K562 (cell line): Measurements from ENCODE around the gene FGF11. TPM values are rescaled to one million over a fixed set of nuclear protein-coding genes. Genes with fewer than 3 reads are reported as not detected.

ENCODE experiments used
- ARID1B ChIP-seq: fragments of 450-650 bp; IDR thresholded peaks from 2 replicates; pipeline ENCODE4 v1.6.1; 2016; ENCODE audit warnings: antibody characterized with exemption, mild to moderate bottlenecking, inconsistent platforms
- ATF4 ChIP-seq: fragments of 450-650 bp; formaldehyde crosslinking; IDR thresholded peaks from 2 replicates; pipeline ENCODE4 v1.4.0; 2022; ENCODE audit warnings: mild to moderate bottlenecking, moderate library complexity
- CAMTA2 ChIP-seq: fragments of 250-450 bp; sonication (Bioruptor Pico); conservative IDR thresholded peaks from 2 replicates; pipeline ENCODE4 v1.5.1; 2022
- CBFA2T3 ChIP-seq: fragments of 450-650 bp; IDR thresholded peaks from 2 replicates; pipeline ENCODE4 v1.6.1; 2017
- FIP1L1 ChIP-seq: fragments of 200-400 bp; formaldehyde crosslinking; IDR thresholded peaks from 2 replicates; pipeline ENCODE4 v1.6.1; 2018; ENCODE audit warnings: mild to moderate bottlenecking, low read depth, low read length; ENCODE audit not compliant: poor library complexity, severe bottlenecking
- MGA ChIP-seq: fragments of 450-650 bp; IDR thresholded peaks from 2 replicates; pipeline ENCODE4 v1.6.1; 2016; ENCODE audit warnings: mild to moderate bottlenecking, moderate library complexity
- MTA1 ChIP-seq: fragments of 450-650 bp; IDR thresholded peaks from 2 replicates; pipeline ENCODE4 v1.6.1; 2017; ENCODE audit warnings: borderline replicate concordance
- POLR2H ChIP-seq: IDR thresholded peaks from 2 replicates; pipeline ENCODE4 v1.6.1; 2016; ENCODE audit warnings: missing genetic modification characterization, low read depth, mild to moderate bottlenecking, control low read depth, missing compliant biosample characterization, moderate library complexity
- POLR3A ChIP-seq: IDR thresholded peaks from 2 replicates; pipeline ENCODE4 v1.6.1; 2011; ENCODE audit warnings: borderline replicate concordance, mild to moderate bottlenecking, moderate library complexity; ENCODE audit not compliant: insufficient read length, insufficient read depth; ENCODE audit errors: extremely low read depth
- SREBF1 ChIP-seq: fragments of 150-350 bp; IDR thresholded peaks from 2 replicates; pipeline ENCODE4 v1.6.1; 2014; ENCODE audit warnings: antibody characterized with exemption, low read depth, low read length, borderline replicate concordance
- VEZF1 ChIP-seq: fragments of 200-800 bp; sonication (Bioruptor generic); IDR thresholded peaks from 2 replicates; pipeline ENCODE4 v1.6.1; 2017; ENCODE audit warnings: missing genetic modification characterization, missing compliant biosample characterization
- ZBED1 ChIP-seq: IDR thresholded peaks from 2 replicates; pipeline ENCODE4 v1.6.1; 2014
- ZBTB17 ChIP-seq: fragments of 450-650 bp; formaldehyde crosslinking; IDR thresholded peaks from 2 replicates; pipeline ENCODE4 v1.4.0; 2020; ENCODE audit warnings: mild to moderate bottlenecking
- ZBTB7A ChIP-seq: IDR thresholded peaks from 2 replicates; pipeline ENCODE4 v1.6.1; 2011; ENCODE audit warnings: low read depth, mild to moderate bottlenecking, low read length, moderate library complexity, borderline replicate concordance; ENCODE audit not compliant: control insufficient read depth
- ZNF174 ChIP-seq: fragments of 250-450 bp; sonication (Bioruptor Pico); IDR thresholded peaks from 2 replicates; pipeline ENCODE4 v1.4.0; 2020; ENCODE audit warnings: mild to moderate bottlenecking
- ZNF217 ChIP-seq: sonication (generic); formaldehyde crosslinking; IDR thresholded peaks from 2 replicates; pipeline ENCODE4 v1.8.0; 2022; ENCODE audit warnings: mild to moderate bottlenecking, missing genetic modification reagents
- polyA plus RNA-seq, 8 experiments: library from polyadenylated mRNA; depleted of rRNA in 4 of 8; stranded (reverse) in 5 of 8; unstranded in 3 of 8; fragments of >200 nt; fragmentation: Nextera tagmentation in 2 of 8; fragmentation: Illumina TruSeq in 1 of 8; extraction: Ambion mirVana in 2 of 8; extraction: Trizol in 1 of 8; gene quantifications; 2 replicates each; pipeline versions ENCODE4 v1.2.1 to v1.2.3, GENCODE V29; 2011 to 2014; ENCODE audit warnings: inconsistent platforms in 1 of 8, missing spikeins in 1 of 8
- total RNA-seq, 7 experiments: library from RNA; depleted of rRNA in 6 of 7; stranded (reverse); fragments of >200 nt in 6 of 7; fragmentation: Illumina TruSeq in 2 of 7; extraction: Trizol in 2 of 7; gene quantifications; 2 replicates each; pipeline versions ENCODE4 v1.2.1 to v1.2.3, GENCODE V29; 2011 to 2021; ENCODE audit warnings: low replicate concordance in 1 of 7

The FGF11 gene
- total and polyA plus RNA-seq, 9 of the 15 experiments (the other 6 are each of a cell fraction or from before 2014, with no cell fraction given) = 1.2 to 7.5 (median 3.0) TPM

DNA sequence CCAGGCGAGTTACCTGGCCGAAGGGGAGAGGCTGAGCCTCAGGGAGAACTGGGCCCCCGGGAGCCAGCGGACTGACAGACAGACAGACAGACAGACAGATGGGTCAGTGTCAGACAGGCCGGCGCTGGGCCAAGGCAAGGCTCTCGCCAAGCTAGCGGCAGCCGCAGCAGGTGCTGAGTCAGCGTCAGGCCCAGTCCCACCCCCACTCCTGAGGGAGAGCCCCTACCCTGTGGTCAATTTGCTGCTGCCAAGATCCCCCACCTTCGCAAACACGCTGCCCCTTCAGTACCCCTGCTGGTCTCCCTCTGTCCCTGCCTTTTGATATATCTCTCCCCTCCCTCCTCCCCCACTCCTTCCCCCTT is 1.5 kb downstream of the FGF11 start (continued):
- TF ChIP-seq ATF4 = no peak
- peak; percentile 27; the same call in 1 of the 2 replicates for TF ChIP-seq VEZF1 (CRISPR knock-in tag)
- no peak for TF ChIP-seq ZBED1
- TF ChIP-seq POLR3A = no peak
- TF ChIP-seq ZNF174 (CRISPR knock-in tag) = no peak
- no peak for TF ChIP-seq MGA
- no peak for TF ChIP-seq CAMTA2 (CRISPR knock-in tag)
- TF ChIP-seq ZNF217 = no peak
- TF ChIP-seq ZBTB17 (CRISPR knock-in tag) = no peak
- no peak for TF ChIP-seq POLR2H (tag)
- 0 out of 2 replicates have a peak, but pooled peaks have one; percentile 19 for TF ChIP-seq ARID1B
- TF ChIP-seq ZBTB7A = 0 out of 2 replicates have a peak, but pooled peaks have one; percentile 7
- TF ChIP-seq FIP1L1 = no peak
- TF ChIP-seq MTA1 = peak; percentile 56; the same call in 1 of the 2 replicates
- no peak for TF ChIP-seq SREBF1
- TF ChIP-seq CBFA2T3 = peak; percentile 4; the same call in 1 of the 2 replicates
